Tibial nerve (tissue), 3 donors: Measurements from ENCODE around the gene CBARP.

ENCODE experiments used
- CTCF ChIP-seq, 5 experiments: fragments of 200-600 bp in 3 of 5; fragments of 450-650 bp in 2 of 5; sonication (generic) in 3 of 5; IDR thresholded peaks; one replicate each; pipeline ENCODE4 v1.5.1; 2016 to 2019; ENCODE audit warnings: antibody characterized with exemption in 5 of 5, mild to moderate bottlenecking in 3 of 5, moderate library complexity in 2 of 5
- POLR2A ChIP-seq, 2 donors: fragments of 450-650 bp; IDR thresholded peaks; one replicate each; pipeline ENCODE4 v1.6.1; 2017; ENCODE audit warnings: antibody characterized with exemption in 2 of 2, mild to moderate bottlenecking in 2 of 2, moderate library complexity in 2 of 2

- TF ChIP-seq CTCF (IDR thresholded peaks at IDR 0.05) (no peak), POLR2A (IDR thresholded peaks at IDR 0.05) (no peak)
These were observed 21.0 kb upstream of the CBARP start for GRCh38 chr19:1258707-1259205.
